Activated T-cell treated with anti-CD3 and anti-CD28 coated beads, Interleukin-2, amount 50 U/mL, for 24 hours (primary cell): Measurements from ENCODE around the gene HIGD1C.
"Not testable (repeated sequence)": the region's sequence is repeated elsewhere in the genome, so short reads cannot be mapped to it uniquely, and the experiment has no call there.

Experiments
- DNase-seq: peaks from one replicate; pipeline ENCODE4 v3.0.0-alpha.2; 2020
- H3K27ac Mint-ChIP-seq: 2 replicates; pipeline ENCODE4 v1.8.0; 2020; ENCODE audit warnings: mild to moderate bottlenecking, mixed read lengths
- H3K27me3 Mint-ChIP-seq: 2 replicates; pipeline ENCODE4 v1.8.0; 2020; ENCODE audit warnings: mixed read lengths
- H3K36me3 Mint-ChIP-seq: 2 replicates; pipeline ENCODE4 v1.8.0; 2020; ENCODE audit warnings: low read depth, mixed read lengths
- H3K4me1 Mint-ChIP-seq: 2 replicates; pipeline ENCODE4 v1.8.0; 2020; ENCODE audit warnings: low read depth, mixed read lengths
- H3K4me3 Mint-ChIP-seq: 2 replicates; pipeline ENCODE4 v1.8.0; 2020; ENCODE audit warnings: mild to moderate bottlenecking, moderate library complexity, mixed read lengths
- H3K9me3 Mint-ChIP-seq: 2 replicates; pipeline ENCODE4 v1.8.0; 2020; ENCODE audit warnings: mixed read lengths

Gene HIGD1C

DNA sequence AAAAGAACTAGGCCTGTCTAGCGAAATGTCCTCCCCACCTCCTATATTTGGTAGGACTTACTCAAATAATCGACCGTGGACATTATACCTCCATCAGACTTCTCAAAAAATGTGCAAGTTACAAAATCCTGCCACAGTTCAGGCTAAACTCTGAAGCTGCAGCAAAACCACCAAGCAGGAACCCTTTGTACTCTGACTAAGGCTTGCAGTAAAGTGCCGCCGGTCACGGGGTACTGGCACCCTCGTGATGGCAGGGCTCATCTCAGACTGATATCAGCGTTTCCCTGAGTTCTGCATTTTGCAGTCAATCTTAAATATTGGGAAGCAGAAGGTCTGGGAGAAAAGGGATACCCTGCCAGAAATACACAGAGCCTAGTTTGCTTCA is 56.7 kb downstream of the HIGD1C start:
- peak overlapping the region; percentile 9 for H3K4me3 Mint-ChIP-seq
- peak; percentile 53 for DNase-seq
- no peaks in the 10 kb centered on the region for H3K27me3 Mint-ChIP-seq
- peak overlapping the region; percentile 77 for H3K27ac Mint-ChIP-seq
- peaks cover 43% of the 10 kb centered on the region for H3K4me1 Mint-ChIP-seq
- H3K36me3 Mint-ChIP-seq: peaks cover 52% of the 10 kb centered on the region
- H3K9me3 Mint-ChIP-seq: no peaks in the 10 kb centered on the region

DNA sequence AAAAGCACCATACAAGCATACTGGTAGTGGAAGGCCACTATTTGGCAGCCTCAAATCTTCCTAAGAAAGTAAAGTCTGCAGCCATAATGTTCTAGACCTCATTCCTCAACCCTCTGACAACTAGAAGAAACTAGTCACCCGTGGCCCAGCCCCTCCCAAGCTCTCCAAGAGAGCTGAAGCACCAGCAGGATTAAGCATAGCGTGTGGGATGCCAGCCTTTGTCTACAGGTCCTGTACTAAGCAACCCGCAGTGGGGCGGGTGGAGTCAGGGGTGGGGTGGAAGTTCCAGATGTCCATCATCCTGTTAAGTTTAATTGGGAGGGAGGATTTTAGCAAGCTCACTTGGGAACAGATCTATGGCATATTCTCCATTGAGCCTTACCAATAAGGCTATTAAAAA is 59.6 kb downstream of the HIGD1C start:
- H3K27me3 Mint-ChIP-seq: no peaks in the 10 kb centered on the region
- DNase-seq: no peak
- peaks cover 46% of the 10 kb centered on the region for H3K4me1 Mint-ChIP-seq
- H3K27ac Mint-ChIP-seq: peak overlapping the region; percentile 57
- H3K4me3 Mint-ChIP-seq: no peak overlapping the region
- H3K9me3 Mint-ChIP-seq: no peaks in the 10 kb centered on the region
- H3K36me3 Mint-ChIP-seq: peaks cover 27% of the 10 kb centered on the region

DNA sequence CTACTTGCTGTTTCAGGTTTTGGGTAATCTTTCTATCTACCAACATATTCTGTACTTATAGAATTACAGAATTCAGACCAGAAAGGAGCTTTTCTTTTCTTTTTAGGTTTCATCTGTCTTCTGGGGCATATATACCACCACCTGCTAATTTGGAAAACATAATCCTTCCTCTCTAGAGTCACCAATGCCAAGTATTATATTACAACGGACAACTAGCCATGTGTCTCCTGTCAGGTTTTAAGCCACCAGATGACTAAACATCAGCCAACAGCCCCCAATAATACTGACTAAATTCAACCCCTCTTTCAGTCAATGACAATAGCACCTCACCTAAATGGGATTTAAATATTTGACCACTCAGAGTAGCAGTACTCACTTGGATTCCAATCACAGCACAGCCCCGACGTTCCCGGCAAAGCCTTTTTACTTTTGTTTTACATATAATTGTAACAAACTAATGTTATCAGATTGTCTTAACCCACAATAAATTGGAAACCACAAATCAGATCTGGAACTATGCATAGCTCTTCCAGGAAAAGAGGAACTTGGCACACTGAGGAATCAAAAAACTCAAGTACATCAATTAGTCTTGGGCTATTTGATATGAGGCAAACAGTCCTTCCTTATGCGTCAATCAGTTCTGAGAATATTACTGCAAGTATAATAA is 60.4 kb downstream of the HIGD1C start:
- no peaks in the 10 kb centered on the region for H3K9me3 Mint-ChIP-seq
- no peaks in the 10 kb centered on the region for H3K27me3 Mint-ChIP-seq
- no peak for DNase-seq
- no peak overlapping the region for H3K4me3 Mint-ChIP-seq
- peaks cover 21% of the 10 kb centered on the region for H3K36me3 Mint-ChIP-seq
- H3K4me1 Mint-ChIP-seq: peaks cover 48% of the 10 kb centered on the region
- peak overlapping the region; percentile 23 for H3K27ac Mint-ChIP-seq

DNA sequence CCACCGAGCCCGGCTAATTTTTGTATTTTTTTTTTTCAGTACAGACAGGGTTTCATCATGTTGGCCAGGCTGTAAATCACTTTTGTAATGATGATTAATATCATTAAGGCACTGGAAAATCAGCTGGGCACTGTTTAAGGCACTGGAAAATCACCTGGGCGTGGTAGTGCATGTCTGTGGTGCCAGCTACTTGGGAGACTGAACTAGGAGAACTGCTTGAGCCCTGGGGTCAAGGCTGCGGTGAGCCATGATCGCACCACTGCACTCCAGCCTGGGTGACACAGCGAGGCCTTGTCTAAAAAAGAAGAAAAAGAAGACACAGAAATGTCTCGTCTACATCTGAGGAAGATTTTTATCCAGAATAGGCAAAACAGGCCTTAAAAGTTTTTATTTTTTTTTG is 61.1 kb downstream of the HIGD1C start:
- Mint-ChIP-seq H3K27me3 (no peaks in the 10 kb centered on the region), H3K4me3 (no peak overlapping the region), H3K36me3 (peaks cover 14% of the 10 kb centered on the region), H3K4me1 (peaks cover 49% of the 10 kb centered on the region), H3K9me3 (no peaks in the 10 kb centered on the region), H3K27ac (peak overlapping the region; percentile 23)
- no peak for DNase-seq

DNA sequence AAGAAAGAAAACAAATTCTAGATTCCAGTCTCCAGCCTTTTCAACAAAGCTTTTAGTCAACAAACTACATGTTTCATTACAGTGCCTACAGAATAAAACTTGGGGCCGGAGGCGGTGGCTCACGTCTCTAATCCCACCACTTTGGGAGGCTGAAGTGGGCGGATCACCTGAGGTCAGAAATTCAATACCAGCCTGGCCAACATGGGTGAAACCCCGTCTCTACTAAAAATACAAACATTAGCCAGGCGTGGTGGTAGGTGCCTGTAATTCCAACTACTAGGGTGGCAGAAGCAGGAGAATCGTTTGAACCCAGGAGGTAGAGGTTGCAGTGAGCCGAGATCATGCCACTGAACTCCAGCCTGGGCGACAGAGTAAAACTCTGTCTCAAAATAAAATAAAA is 62.1 kb downstream of the HIGD1C start:
- H3K4me3 Mint-ChIP-seq, H3K9me3 Mint-ChIP-seq, DNase-seq, H3K27ac Mint-ChIP-seq, H3K27me3 Mint-ChIP-seq: not testable (repeated sequence)
- Mint-ChIP-seq H3K4me1 (peaks cover 44% of the 10 kb centered on the region), H3K36me3 (peaks cover 13% of the 10 kb centered on the region)

DNA sequence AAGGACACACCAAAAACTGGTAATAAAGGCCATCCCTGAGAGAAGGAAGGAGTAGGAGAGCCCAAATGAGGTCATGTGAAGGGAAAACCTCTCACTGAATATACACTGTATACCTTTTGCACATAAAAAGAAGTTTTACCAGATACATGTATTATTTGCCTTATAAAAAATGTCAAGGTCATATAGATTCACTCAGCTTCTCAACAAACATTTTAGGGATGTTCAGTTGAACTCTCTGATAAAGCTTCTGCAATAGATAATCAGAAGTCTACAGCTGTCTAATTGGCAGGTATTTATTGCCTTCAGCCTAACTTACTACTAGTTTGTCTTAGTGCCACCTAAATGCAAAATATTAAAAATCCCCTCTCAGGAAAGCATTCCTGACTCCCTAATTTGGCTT is 65.1 kb downstream of the HIGD1C start:
- no peaks in the 10 kb centered on the region for H3K9me3 Mint-ChIP-seq
- H3K4me1 Mint-ChIP-seq: peaks cover 51% of the 10 kb centered on the region
- H3K27ac Mint-ChIP-seq: peak overlapping the region; percentile 80
- H3K36me3 Mint-ChIP-seq: peaks cover 25% of the 10 kb centered on the region
- H3K27me3 Mint-ChIP-seq: no peaks in the 10 kb centered on the region
- H3K4me3 Mint-ChIP-seq: no peak overlapping the region
- no peak for DNase-seq

DNA sequence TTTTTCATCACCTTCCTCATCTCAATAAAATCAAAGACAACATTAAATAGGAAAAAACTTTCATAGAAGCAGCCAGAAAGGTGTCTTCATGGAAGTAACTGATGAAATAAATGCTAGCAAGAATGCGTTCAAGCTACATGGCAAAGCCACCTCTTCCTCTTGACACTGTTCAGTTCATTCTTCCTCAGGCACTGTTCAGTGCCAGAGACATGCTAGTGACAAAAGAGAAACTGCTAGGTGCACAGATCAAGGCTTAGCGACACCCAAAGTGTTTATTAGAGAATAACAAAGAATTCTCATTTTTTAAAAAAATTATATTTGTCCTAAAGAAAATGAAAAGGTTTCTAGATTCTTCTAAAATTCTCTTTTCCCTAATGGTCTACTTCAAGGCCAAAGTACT is 66.6 kb downstream of the HIGD1C start:
- H3K9me3 Mint-ChIP-seq: no peaks in the 10 kb centered on the region
- H3K4me1 Mint-ChIP-seq: peaks cover 52% of the 10 kb centered on the region
- no peaks in the 10 kb centered on the region for H3K27me3 Mint-ChIP-seq
- DNase-seq: no peak
- H3K27ac Mint-ChIP-seq: no peak overlapping the region
- H3K36me3 Mint-ChIP-seq: peaks cover 35% of the 10 kb centered on the region
- no peak overlapping the region for H3K4me3 Mint-ChIP-seq

DNA sequence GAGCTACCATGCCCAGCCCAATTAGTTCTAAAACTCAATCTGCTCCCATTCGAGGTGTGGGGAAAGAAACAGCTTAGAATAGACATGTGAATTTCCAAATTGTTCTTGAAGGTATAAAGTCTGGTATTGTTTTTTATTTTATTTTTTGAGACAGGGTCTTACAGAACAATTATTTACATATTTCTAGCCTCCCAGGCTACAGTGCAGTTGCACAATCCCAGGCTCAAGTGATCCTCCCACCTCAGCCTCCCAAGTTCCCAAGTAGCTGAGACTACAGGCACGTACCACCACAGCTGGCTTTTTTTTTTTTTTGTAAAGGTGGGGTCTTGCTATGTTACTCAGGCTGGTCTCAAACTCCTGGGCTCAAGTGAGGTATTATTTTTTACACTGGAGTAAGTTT is 67.6 kb downstream of the HIGD1C start:
- Mint-ChIP-seq H3K36me3 (peaks cover 43% of the 10 kb centered on the region), H3K4me1 (peaks cover 62% of the 10 kb centered on the region), H3K4me3 (no peak overlapping the region), H3K9me3 (no peaks in the 10 kb centered on the region), H3K27ac (no peak overlapping the region), H3K27me3 (no peaks in the 10 kb centered on the region)
- no peak for DNase-seq
